GM18870 (cell line): ENCODE results near the gene CCDC73.
"Not testable (repeated sequence)": the region's sequence is repeated elsewhere in the genome, so short reads cannot be mapped to it uniquely, and the experiment has no call there.

ENCODE experiments used
- ATAC-seq: cut with Tn5 transposase; IDR thresholded peaks from one replicate; pipeline ENCODE4 v1.9.1; 2021; ENCODE audit warnings: moderate library complexity; ENCODE audit not compliant: unreplicated experiment

Gene CCDC73

DNA sequence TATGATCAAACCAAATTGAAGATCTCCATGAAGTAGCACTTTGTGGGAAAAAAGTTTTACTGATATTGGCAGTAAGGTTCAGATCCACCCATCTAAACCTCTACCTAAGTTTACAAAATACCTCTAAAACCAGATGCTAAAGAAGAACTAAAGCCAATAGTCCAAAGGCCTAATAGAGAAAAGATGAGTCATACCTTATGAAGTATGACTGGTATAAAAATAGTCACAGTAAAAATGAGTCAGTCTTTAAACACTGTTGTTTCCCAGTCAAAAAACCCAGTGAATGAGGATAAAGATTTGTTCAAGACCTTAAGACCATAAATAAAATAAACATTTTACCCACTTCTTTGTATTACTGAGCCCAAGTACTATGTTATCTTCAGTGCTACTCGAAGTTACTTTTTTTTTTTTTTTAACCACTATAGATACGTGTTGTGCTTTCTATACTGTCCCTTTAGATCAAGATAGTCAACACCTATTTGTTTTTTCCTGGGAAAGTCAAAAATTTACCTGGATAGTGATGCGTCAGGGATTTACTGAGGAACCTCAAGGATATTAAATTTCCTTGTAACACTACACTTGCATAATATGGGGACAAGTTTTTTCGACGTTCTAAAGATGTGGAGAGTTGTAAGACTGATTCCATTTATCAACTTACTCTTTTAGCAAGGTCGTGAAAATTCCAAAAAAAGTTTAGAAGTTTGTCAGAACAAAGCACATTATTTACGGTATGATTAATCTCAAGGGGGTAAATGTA, 87.3 kb downstream of the CCDC73 start:
- peak; percentile 94 for ATAC-seq

DNA sequence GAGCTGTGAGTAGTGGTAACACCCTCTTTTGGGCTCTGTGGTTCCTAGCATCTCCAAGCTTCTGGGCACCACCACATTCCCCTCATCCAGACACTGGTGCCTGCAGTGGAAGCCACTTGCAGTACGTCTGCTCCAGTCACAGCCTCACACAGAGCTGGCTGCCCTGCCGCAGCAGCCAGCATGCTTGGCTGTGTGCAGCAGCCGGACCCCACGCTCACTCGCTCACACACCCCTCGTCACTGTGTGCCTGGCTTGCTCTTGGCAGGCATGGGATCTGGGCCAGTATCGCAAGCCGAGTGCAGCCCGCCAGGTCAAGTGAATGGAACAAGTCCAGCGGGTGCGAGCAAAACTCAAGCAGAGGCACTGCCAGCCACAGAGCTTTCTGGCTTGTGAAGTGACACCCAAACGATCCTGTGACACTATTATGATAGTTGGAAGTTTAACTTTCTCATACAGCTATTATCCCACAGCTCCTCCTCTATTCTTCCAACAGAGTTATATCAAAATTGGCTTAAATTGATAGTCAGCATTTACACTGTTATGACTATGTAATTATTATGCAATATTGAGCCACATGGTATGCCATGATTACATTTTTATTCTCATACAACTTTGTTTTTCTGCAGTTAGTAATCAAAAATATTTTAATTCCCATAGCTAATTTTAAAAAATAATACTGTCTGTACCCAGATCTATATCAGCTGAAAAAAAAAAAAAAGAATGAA, 89.0 kb downstream of the CCDC73 start:
- no peak for ATAC-seq

DNA sequence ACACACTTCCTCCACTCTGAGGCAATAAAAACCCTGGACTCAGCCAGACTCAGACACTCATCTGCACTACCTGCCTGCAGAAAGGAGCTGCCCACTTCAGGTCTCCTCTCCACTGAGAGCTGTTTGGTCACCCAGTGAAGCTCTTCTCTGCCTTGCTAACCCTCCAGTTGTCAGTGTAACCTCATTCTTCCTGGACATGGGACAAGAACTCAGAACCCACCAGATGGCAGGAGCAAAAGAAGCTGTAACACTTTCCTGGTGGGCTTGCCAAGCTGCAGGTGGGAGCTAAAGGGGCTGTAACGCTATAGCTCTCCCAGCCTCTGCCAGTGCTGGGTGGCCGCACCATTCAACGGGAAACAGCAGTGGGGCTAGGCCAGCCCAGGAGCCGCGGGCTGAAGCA, 89.7 kb downstream of the CCDC73 start:
- no peak for ATAC-seq

DNA sequence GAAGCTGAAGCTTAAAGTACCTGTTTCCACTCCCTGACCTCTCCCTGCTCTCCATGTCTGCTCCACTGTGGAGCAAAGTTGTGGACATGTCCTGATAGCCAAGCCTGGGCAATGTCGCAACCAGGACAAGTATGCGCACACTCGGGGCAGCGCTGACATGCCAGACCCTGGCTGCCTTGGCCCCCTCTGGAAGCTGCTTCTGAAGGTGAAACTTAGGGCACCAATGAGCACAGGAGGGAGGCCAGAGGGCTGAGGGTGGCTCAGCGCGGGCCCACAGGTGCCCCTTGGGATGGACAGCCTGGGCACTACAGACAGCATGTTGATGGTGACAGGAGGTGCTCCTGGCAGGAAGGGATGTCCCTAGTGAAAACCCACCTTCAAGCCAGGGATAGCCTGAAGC, 90.2 kb downstream of the CCDC73 start:
- no peak for ATAC-seq

DNA sequence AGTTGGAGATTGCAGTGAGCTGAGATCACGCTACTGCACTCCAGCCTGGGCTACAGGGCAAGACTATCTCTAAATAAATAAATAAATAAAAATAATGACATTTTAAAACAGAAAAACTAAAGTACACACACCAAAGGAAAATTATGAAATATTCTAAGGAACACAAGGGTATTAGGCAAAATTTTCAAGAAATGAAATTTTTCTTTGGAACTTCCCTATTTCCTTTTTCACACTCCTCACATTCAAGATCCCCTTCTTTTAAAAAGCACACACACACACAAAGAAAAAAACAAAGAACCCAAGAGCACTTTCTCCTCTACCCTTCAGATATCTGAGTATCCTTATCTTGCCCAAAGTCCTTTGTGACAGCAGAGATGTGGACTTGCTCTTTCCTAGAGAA, 92.8 kb downstream of the CCDC73 start:
- ATAC-seq, result no peak

DNA sequence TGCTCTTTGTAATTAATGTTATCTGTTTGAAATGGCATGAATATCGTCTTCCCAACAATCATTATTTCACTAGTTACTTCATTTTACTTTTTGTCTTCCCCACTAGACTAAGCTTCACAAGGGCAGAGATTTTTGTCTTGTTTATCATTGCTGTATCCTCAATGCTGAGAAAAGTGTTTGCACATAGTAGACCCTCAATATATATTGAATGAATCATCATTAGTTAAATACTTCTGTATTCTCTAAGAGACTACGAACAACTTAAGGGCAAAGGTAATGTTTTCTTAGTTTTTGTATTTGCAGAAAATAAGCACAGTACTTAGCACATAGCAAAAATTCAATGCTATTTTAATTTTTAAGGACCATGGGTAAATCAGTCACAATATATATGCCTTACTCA, 95.9 kb downstream of the CCDC73 start:
- no peak for ATAC-seq

DNA sequence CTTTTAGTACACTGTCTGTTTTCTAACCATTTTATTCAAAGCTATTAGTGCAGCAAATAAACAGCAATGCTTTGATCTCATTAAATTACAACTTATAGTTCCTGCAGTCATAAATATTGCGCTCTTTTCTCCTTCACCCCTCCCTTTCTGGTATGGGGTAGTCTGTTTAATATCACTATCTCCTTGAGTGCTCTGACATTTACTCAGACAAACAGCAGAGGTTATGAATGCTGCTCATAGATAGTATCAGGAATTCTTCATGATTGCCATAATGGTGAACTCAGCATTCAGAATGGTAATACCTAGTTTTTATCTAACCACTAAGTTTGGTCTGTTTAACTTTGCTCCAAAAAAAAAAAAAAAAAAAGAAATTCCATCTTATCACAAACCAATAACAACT, 123.4 kb downstream of the CCDC73 start:
- no peak for ATAC-seq

DNA sequence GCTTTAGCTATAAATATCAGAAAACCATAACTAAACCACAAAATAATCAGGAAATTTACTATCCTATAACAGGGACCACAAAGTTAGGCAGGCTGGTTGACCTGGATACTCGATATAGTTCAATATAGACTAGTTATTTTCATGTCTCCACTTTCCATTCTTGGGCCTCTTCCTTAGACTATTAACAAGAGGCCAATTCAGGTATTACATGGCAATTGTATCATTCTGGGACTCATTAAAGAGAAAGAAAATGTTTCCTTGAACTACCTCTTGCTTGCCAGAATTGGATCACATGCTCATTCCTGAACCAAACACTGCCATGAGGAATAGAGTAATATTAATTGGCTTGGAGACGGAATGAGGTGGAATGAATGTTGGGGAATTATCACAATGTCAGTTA, 134.8 kb downstream of the CCDC73 start:
- ATAC-seq, result no peak

DNA sequence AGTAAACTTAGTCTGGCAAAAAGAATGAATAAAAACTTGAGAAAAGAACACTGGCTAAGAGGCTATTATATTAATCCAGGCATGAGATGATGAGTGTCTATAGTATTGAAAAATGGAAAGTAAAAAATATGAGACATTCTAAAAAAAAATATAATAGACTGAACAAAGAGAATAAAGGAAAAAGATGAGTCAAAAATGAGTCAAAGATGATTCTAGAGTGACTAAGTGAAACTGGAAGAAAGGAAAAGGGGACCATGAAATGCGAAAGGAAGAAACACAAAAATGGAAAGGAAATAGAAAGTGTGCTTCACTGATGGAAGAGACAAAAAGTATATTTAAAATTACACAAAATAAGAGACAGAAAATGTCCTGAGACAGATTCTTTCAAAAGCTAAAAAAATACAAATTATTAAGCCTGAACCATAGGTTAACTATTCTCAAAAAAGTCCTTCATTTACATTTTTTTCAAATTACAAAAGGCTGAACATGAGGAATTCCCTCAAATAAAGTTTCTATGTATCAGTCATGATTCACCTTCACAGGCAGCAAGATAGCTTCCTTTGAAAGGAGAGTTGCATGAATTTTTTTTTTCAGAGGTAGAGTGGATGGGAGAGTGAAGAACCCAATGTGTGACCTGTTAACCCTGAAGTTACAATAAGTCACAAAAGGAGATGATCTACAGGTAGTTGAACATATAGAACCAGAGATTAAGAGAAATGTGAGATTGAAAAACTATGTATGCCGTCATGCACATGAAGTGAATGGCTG, 135.6 kb downstream of the CCDC73 start:
- ATAC-seq, result no peak

DNA sequence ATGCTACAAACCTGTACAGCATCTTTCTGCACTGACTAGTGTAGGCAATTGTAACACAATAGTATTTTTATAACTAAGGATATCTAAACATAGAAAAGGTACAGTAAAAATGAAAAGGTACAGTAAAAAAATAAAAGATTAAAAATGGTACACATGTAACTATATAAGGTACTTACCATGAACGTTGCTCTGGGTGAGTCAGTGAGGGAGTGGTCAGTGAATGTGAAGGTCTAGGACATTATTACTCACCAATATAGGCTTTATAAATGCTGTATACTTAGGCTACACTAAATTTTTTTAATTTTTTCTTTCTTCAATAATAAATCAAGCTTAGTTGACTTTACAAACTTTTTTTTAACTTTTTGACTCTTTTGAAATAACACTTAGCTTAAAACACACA, 150.9 kb downstream of the CCDC73 start:
- ATAC-seq, result no peak

DNA sequence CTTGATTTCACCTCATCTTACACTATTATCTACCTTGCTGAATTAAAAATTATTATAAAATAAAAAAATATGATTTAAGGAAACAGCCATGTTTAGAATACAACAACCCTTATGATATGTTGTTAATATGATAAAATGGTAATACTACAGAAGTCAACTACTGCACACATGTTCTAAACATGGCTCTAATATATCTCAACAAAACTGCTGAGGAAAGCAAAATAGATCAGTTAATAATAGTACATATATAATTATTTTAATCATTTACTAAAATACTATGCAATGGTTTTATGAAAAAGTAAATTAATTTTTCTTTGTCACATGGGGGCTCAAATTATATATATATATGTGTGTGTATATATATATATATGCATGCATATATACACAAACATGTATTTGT, 153.1 kb downstream of the CCDC73 start:
- no peak for ATAC-seq

DNA sequence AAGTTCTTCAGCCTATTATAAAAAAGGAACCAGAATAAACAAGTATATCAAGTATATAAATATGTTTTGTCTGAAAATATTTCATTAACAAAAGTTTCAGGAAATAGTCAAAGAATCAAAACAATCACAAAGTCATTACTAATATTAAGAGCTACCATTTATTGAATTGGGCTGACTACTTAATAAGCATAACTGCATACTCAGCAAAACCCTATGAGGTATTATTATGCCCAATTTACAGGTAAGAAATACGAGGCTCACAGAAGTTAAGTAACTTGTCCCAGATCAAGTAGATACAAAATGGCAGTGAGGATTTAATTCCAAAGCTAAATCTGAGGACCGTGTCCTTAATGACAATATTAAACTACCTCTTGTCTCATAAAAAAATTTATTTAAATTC, 158.6 kb downstream of the CCDC73 start:
- ATAC-seq, result no peak

DNA sequence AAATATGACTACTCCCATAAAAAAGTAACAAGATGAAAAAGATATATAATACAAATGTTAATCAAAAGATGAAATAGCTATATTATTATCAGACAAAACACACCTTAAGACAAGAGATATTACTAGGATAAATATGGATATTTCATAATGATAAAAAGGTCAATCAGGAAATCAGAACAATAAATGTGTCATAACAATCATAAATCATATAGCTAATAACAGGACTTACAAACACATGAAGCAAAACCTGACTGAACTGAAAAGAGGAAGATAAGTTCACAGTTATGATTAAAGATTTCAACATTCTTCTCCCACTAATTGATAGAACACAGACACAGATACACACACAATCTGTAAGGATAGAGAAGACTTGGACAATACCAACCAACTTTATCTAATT, 163.6 kb downstream of the CCDC73 start:
- ATAC-seq, result no peak

DNA sequence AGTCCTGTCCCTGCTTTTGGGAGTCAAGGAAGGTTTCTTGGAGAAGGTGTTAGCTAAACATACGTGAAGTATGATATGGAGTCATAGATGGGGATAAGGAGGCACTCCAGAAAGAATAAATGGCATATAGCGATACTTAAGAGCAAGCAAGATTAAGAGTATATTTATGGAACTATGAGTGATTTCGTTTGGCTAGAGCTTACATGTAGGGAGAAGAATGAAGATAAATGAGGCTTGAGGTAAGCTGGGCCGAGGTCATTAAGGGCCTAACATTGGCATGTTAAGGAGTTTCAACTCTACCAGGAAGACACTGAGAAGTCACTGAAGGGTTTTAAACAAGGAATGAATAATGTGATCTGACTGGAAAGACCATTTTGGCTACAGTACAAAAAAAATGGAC, 177.6 kb downstream of the CCDC73 start:
- ATAC-seq, result no peak

DNA sequence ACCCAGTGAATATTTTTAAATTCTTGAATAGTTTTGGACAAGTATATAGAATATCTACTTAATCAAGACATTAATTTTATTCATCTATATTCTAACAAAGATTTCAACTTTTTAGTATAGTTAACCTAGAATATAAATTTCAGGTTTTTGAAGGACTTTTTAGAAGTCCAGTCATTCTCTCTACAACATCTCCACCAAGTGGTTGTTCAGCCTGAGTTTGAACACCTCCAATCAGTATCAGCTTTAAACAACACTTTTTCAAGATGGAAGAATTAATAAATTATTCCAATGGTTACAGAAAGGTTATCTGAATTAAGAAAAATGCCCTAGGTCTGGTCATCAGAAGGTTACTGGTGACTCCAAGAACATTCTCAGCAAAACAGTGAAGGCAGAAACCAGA, 179.0 kb downstream of the CCDC73 start:
- no peak for ATAC-seq

DNA sequence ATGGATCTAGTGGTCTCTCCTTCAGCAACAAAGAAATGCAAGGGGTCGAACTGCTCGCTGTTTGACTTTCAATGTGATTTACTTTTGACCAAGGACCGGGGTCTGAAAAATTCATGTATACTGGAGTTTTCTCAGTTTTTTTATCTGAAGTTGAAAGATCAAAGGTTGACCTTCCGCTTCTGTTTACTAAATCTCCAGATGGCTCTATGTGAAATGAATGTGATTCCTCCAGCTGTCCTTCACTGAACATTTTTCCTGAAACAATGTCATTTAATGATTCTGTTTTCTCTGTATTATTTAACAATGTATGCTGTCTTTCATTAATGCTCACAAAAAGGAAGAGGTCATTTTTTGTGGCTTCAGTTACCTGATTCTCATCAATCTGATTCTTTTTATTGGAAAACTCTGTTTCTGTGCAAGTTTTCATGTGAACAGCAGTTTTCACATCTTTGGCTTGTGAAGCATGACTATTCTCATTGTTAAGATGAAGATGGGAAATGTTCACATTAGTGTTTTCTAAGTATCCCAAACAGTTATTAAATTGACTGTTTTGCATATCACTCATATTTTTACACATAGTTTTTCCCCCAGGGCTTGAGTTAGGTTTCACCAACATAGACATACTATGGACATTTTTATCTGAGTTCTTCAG, 180.8 kb downstream of the CCDC73 start:
- no peak for ATAC-seq

DNA sequence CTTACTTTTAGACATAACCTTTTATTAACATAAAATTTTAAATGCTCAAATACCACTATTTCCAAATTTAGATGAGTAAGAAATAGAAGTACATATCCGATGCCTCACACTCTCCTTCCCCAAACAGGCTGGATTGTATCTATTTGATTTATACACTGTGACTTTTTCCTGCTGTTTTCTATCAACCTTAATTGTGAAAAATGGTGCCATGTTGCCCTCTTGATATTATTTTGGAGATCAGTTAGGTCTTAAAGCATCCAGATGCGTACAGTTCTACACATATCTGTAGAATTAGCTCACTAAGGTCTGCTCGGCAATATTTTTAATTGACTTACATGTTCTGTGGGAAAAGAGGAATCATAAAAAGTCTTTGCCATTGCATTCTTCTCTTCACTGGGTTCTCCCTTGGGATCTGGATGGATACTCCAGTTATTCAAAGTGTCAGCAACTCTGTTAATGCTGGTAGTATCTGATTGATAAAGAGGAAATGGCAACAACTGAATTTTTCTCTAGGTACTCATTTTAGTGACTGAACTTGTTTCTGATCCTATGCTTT, 183.6 kb downstream of the CCDC73 start:
- no peak for ATAC-seq

DNA sequence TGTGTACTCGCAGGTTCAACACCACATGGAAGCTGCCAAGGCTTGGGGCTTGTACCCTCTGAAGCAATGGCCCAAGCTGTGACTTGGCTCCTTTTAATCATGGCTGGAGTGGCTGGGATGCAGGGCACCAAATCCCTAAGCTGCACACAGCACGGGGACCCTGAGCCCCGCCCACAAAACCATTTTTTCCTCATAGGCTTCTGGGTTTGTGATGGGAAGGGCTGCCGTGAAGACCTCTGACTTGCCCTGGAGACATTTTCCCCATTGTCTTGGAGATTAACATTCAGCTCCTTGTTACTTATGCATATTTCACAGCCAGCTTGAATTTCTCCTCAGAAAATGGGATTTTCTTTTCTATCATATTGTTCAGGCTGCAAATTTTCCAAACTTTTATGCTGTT, 185.6 kb downstream of the CCDC73 start:
- ATAC-seq, result not testable (repeated sequence)

DNA sequence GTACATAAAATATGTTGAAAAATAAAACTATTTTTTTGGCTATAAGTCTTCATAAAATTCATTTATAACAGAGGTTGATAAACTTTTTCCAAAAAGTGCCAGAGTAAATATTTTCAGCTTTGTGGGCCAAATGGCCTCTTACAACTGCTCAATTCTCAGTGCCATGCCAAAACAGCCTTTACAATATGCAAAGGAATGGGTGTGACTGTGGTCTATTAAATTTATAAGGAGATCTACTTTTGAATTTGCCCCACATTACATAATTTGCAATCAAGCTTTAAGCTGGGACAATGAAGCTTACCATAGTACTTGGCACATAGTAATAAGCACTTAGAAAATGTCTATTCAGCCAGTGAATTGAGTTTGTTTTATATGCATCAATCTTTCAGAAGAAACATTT, 188.2 kb downstream of the CCDC73 start:
- no peak for ATAC-seq

DNA sequence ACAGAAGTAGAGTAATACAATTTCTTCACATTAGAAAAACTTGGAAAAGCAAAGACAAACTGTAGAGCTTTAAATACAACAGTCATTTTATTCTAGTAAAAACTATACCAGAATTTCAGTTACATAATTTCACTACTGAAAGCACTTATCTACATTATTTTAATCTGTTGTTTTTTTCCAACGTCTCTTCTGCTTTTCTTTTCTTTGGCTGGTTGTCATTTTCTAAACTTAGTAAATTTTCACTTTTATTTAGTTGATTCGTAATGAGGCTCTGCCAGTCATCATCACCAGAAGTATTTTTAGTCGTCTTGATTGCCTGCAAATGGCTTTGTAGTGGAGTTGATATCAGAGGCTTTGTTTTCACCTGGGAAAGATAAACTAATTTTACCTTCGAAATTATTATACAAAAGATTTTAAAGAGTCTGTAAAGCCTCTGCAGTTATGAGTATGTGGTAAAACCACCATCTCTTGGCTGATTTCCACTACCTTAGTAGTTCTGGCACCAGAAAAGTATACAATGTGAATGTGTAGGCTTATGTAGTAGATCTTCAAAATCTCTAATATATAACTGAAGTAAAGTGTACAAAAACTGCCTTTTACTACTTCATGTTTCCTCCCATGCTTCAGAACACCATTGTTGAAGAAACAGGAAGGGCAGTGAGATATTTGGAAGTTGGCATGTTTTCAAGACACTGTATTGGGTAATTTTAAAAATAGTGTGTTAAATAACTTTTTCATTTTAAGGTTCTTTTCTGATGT, 191.6 kb downstream of the CCDC73 start:
- ATAC-seq, result no peak
